ENCODE data around the gene HRH2. TPM values are rescaled to one million over a fixed set of nuclear protein-coding genes. Genes with fewer than 3 reads are reported as not detected.
"Not testable (repeated sequence)": the region's sequence is repeated elsewhere in the genome, so short reads cannot be mapped to it uniquely, and the experiment has no call there.

The HRH2 gene
- total RNA-seq, 5 donors from 2014 or later (not counting 1 experiment from before 2014, with no cell fraction given) = 2.9 to 14.4 (median 5.5) TPM

DNA sequence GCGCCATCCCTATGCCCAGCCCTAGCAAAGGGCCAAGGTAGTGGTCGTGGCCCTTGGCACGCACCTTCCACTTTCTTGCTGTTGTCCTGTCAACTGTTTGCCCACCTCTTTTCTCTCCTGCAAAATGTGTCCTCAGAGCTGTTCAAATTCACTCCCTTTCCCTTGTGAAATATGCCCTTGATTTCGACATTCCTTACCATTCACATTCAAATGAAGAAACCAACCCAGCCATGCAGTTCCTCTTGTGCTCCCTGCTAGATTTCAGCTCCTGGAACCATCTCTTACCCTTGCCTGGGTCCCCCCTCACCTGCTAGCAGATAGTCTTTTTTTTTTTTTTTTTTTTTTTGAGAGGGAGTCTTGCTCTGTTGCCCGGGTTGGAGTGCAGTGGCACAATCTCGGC, 19.6 kb upstream of the HRH2 start:
- Histone ChIP-seq H3K27ac (ENCODE audit: low read length) (no peak overlapping the region), H3K4me3 (ENCODE audit: control insufficient read depth in 1 of 2, extremely low read depth in 1 of 2, low read length in 1 of 2) (no peak overlapping the region), H3K36me3 (ENCODE audit: control insufficient read depth in 2 of 2, extremely low read depth in 1 of 2, insufficient read depth in 1 of 2, low read length in 1 of 2) (no peaks in the 10 kb centered on the region), H3K9me3 (no peaks in the 10 kb centered on the region), H3K27me3 (replicated peaks in 1 of 2; ENCODE audit: control insufficient read depth in 2 of 2, extremely low read depth in 1 of 2, insufficient read depth in 2 of 2, low read length in 1 of 2) (peaks cover 0 to 4% of the 10 kb centered on the region in 2 experiments), H3K4me1 (ENCODE audit: control insufficient read depth in 1 of 2, extremely low read depth in 1 of 2, insufficient read depth in 2 of 2, low read length in 2 of 2) (peaks cover 20% of the 10 kb centered on the region in 2 experiments)
- Mint-ChIP-seq H3K27me3 (no peaks in the 10 kb centered on the region), H3K36me3 (no peaks in the 10 kb centered on the region), H3K27ac (no peak overlapping the region), H3K9me3 (no peaks in the 10 kb centered on the region), H3K4me3 (no peak overlapping the region), H3K4me1 (peaks cover 29 to 35% (median 30%) of the 10 kb centered on the region in 3 donors)
- no peak for DNase-seq
- CTCF ChIA-PET = no interaction called here
- WGBS (ENCODE audit: insufficient coverage) = 57% methylated on average over 4 of the region's 6 CpGs
- no peak for ATAC-seq (replicated peaks in 1 of 4)
- POLR2A ChIA-PET = no interaction called here

DNA sequence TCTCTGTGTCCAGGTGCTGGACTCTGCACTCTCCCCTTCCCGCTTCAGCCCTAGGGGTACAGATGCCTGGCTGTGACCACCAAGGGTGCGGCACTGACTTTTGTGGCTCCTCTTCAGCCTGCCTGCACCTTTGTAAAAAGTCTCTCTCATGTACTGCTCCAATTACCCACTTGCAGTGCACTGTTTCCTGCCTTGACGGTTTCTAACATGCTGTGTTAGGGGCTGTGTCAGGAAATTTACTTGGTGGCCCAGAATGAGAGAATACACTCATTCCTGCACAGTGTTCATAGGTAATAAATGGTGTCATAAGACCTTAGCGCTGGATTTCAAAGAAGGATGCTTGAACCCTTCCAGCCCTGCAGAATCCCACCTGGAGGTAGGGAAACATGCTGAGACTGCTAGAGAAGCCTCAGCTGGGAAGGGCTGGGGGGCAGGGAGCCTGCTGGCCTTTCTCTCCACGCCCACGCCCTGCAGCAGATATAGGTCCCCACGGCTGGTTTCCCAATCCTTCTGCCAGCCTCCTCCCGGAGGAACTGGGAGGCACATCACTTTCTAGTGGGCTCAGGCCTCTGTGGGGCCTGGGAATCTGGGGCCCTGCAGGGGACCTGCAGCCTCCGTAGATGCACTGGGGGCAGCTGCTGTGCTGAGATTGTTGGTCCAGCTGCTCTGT, 17.6 kb upstream of the HRH2 start:
- no peaks in the 10 kb centered on the region for H3K9me3 Mint-ChIP-seq
- H3K36me3 Mint-ChIP-seq = no peaks in the 10 kb centered on the region
- ChIA-PET POLR2A (no interaction called here), CTCF (no interaction called here)
- WGBS (ENCODE audit: insufficient coverage) = 78% methylated on average over 8 of the region's 9 CpGs
- peaks cover 0 to 4% of the 10 kb centered on the region in 2 experiments for H3K27me3 ChIP-seq (replicated peaks in 1 of 2; ENCODE audit: control insufficient read depth in 2 of 2, extremely low read depth in 1 of 2, insufficient read depth in 2 of 2, low read length in 1 of 2)
- DNase-seq (peak in 2 of 35 experiments; percentile 9 to 13), ATAC-seq (replicated peaks in 1 of 4) (peak; percentile 68 to 93 (median 86))
- peak overlapping the region in 1 of 2 donors; percentile 27 for H3K4me3 ChIP-seq (ENCODE audit: control insufficient read depth in 1 of 2, extremely low read depth in 1 of 2, low read length in 1 of 2)
- H3K4me3 Mint-ChIP-seq = peak overlapping the region in 2 of 3 donors; percentile 7 to 63
- peaks cover 20% of the 10 kb centered on the region in 2 experiments for H3K4me1 ChIP-seq (ENCODE audit: control insufficient read depth in 1 of 2, extremely low read depth in 1 of 2, insufficient read depth in 2 of 2, low read length in 2 of 2)
- no peak overlapping the region for H3K27ac ChIP-seq (ENCODE audit: low read length)
- no peaks in the 10 kb centered on the region for H3K36me3 ChIP-seq (ENCODE audit: control insufficient read depth in 2 of 2, extremely low read depth in 1 of 2, insufficient read depth in 1 of 2, low read length in 1 of 2)
- no peaks in the 10 kb centered on the region for H3K9me3 ChIP-seq
- no peaks in the 10 kb centered on the region for H3K27me3 Mint-ChIP-seq
- H3K27ac Mint-ChIP-seq = peak overlapping the region; percentile 74 to 88
- peaks cover 29 to 35% (median 30%) of the 10 kb centered on the region in 3 donors for H3K4me1 Mint-ChIP-seq

DNA sequence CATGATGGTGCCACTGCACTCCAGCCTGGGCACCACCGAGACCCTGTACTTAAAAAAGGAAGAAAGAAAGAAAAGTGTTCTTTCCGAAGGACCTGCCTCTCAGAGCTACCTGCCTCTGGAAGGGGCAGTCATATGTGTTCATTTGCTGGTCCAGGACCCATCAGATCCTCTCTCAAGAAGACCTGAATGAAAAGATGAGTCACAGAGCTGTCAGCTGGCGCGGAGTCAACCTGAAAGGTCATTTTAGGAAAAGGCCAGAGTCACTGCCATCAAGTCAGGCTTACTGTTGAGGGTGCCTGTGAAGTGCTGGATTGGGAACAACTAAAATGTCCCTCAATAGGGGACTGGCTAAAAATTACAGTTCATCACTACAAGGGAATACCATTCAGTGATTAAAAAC, 14.9 kb upstream of the HRH2 start:
- Histone ChIP-seq H3K27me3 (replicated peaks in 1 of 2; ENCODE audit: control insufficient read depth in 2 of 2, extremely low read depth in 1 of 2, insufficient read depth in 2 of 2, low read length in 1 of 2) (peaks cover 0 to 4% of the 10 kb centered on the region in 2 experiments), H3K27ac (ENCODE audit: low read length) (no peak overlapping the region), H3K4me3 (ENCODE audit: control insufficient read depth in 1 of 2, extremely low read depth in 1 of 2, low read length in 1 of 2) (no peak overlapping the region), H3K9me3 (no peaks in the 10 kb centered on the region), H3K36me3 (ENCODE audit: control insufficient read depth in 2 of 2, extremely low read depth in 1 of 2, insufficient read depth in 1 of 2, low read length in 1 of 2) (no peaks in the 10 kb centered on the region), H3K4me1 (ENCODE audit: control insufficient read depth in 1 of 2, extremely low read depth in 1 of 2, insufficient read depth in 2 of 2, low read length in 2 of 2) (peaks cover 20% of the 10 kb centered on the region in 2 experiments)
- H3K36me3 Mint-ChIP-seq = no peaks in the 10 kb centered on the region
- ChIA-PET POLR2A (no interaction called here), CTCF (no interaction called here)
- no peak for DNase-seq
- H3K9me3 Mint-ChIP-seq = no peaks in the 10 kb centered on the region
- H3K27me3 Mint-ChIP-seq = no peaks in the 10 kb centered on the region
- no peak for ATAC-seq (replicated peaks in 1 of 4)
- no peak overlapping the region for H3K27ac Mint-ChIP-seq
- H3K4me1 Mint-ChIP-seq = peaks cover 32 to 35% (median 33%) of the 10 kb centered on the region in 3 donors
- 100% methylated on average over 2 of the region's 4 CpGs for WGBS (ENCODE audit: insufficient coverage)
- no peak overlapping the region for H3K4me3 Mint-ChIP-seq

DNA sequence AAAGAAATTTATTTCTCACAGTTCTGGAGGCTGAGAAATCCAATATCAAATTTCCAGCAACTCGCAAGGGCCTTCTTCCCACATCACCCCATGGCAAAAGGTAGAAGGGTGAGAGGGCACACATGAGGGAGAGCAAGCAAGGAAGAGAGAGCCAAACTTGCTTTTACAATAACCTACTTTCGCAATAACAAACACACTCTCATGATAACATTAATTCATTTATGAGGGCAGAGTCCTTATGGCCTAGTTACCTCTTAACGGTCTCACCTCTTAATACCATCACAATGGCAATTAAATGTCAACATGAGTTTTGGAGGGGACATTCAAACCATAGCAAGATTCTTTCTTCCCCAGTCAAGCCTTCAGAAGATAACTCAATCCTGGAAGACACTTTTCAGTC, 11.6 kb upstream of the HRH2 start:
- ATAC-seq (replicated peaks in 1 of 4) (no peak), DNase-seq (no peak)
- ChIA-PET CTCF (no interaction called here), POLR2A (no interaction called here)
- H3K36me3 Mint-ChIP-seq = no peaks in the 10 kb centered on the region
- no CpG with 5 or more reads among the region's 3 CpGs for WGBS (ENCODE audit: insufficient coverage)
- Histone ChIP-seq H3K4me3 (ENCODE audit: control insufficient read depth in 1 of 2, extremely low read depth in 1 of 2, low read length in 1 of 2) (no peak overlapping the region), H3K36me3 (ENCODE audit: control insufficient read depth in 2 of 2, extremely low read depth in 1 of 2, insufficient read depth in 1 of 2, low read length in 1 of 2) (no peaks in the 10 kb centered on the region), H3K27ac (ENCODE audit: low read length) (no peak overlapping the region), H3K9me3 (no peaks in the 10 kb centered on the region), H3K27me3 (replicated peaks in 1 of 2; ENCODE audit: control insufficient read depth in 2 of 2, extremely low read depth in 1 of 2, insufficient read depth in 2 of 2, low read length in 1 of 2) (peaks cover 0 to 4% of the 10 kb centered on the region in 2 experiments), H3K4me1 (ENCODE audit: control insufficient read depth in 1 of 2, extremely low read depth in 1 of 2, insufficient read depth in 2 of 2, low read length in 2 of 2) (peaks cover 3 to 15% of the 10 kb centered on the region in 2 experiments)
- H3K27me3 Mint-ChIP-seq = no peaks in the 10 kb centered on the region
- H3K9me3 Mint-ChIP-seq = peaks cover 0 to 16% (median 6%) of the 10 kb centered on the region in 3 donors
- peaks cover 22 to 29% (median 28%) of the 10 kb centered on the region in 3 donors for H3K4me1 Mint-ChIP-seq
- no peak overlapping the region for H3K4me3 Mint-ChIP-seq
- no peak overlapping the region for H3K27ac Mint-ChIP-seq

DNA sequence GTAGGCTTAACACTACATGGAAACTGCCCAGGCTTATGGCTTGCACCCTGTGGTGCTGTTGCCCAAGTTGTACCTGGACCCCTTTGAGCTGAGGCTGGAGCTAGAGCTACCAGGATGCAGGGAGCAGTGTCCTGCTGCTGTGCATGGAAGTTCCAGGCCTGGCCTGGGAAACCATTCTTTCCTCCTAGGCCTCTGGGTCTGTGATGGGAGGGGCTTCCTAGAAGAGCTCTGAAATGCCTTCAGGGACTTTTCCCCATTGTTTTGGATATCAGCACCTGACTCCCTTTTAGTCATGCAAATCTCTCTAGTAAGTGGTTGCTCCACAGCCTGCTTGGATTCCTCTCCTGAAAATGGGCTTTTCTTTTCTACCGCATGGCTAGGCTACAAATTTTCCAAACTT, 7.9 kb upstream of the HRH2 start:
- no peak for ATAC-seq (replicated peaks in 1 of 4)
- H3K4me3 ChIP-seq (ENCODE audit: control insufficient read depth in 1 of 2, extremely low read depth in 1 of 2, low read length in 1 of 2) = no peak overlapping the region
- POLR2A ChIA-PET = no interaction called here
- H3K27me3 Mint-ChIP-seq = no peaks in the 10 kb centered on the region
- H3K4me3 Mint-ChIP-seq = peak overlapping the region in 1 of 3 donors; percentile 95
- no peaks in the 10 kb centered on the region for H3K36me3 Mint-ChIP-seq
- H3K4me1 ChIP-seq (ENCODE audit: control insufficient read depth in 1 of 2, extremely low read depth in 1 of 2, insufficient read depth in 2 of 2, low read length in 2 of 2) = peaks cover 34 to 52% of the 10 kb centered on the region in 2 experiments
- peak overlapping the region in 1 of 2 donors; percentile 11 for H3K27ac Mint-ChIP-seq
- peaks cover 57 to 62% (median 61%) of the 10 kb centered on the region in 3 donors for H3K4me1 Mint-ChIP-seq
- H3K27ac ChIP-seq (ENCODE audit: low read length) = no peak overlapping the region
- peaks cover 0 to 16% (median 7%) of the 10 kb centered on the region in 3 donors for H3K9me3 Mint-ChIP-seq
- WGBS (ENCODE audit: insufficient coverage) = no CpG with 5 or more reads among the region's 1 CpG
- CTCF ChIA-PET = no interaction called here
- H3K9me3 ChIP-seq = no peaks in the 10 kb centered on the region
- no peaks in the 10 kb centered on the region for H3K36me3 ChIP-seq (ENCODE audit: control insufficient read depth in 2 of 2, extremely low read depth in 1 of 2, insufficient read depth in 1 of 2, low read length in 1 of 2)
- peaks cover 0 to 4% of the 10 kb centered on the region in 2 experiments for H3K27me3 ChIP-seq (replicated peaks in 1 of 2; ENCODE audit: control insufficient read depth in 2 of 2, extremely low read depth in 1 of 2, insufficient read depth in 2 of 2, low read length in 1 of 2)
- DNase-seq = no peak

DNA sequence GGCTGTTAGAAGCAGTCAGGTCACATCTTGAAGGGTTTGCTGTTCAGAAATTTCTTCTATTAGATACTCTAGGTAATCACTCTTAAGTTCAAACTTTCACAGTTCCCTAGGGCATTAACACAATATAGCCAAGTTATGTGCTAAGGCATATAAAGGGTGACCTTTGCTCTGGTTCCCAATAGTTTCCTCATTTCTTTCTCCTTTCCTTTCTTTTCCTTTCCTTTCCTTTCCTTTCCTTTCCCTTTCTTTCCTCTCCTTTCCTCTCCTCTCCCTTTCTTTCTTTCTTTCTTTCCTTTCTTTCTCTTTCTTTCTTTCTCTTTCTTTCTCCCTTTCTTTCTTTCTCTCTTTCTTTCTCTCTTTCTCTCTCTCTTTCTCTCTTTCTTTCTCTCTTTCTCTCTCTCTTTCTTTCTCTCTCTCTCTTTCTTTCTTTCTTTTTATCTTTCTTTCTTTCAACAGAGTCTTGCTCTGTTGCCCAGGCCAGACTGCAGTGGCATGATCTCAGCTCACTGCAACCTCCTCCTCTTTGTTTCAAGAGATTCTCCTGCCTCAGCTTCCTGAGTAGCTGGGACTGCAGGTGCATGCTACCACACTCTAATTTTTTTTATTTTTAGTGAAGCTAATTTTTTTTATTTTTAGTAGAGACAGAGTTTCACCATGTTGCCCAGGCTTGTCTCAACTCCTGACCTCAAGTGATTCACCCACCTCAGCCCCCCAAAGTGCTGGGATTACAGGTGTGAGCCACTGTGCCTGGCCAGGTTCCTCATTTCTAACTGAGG, 7.3 kb upstream of the HRH2 start:
- Mint-ChIP-seq H3K4me3 (peak overlapping the region in 2 of 3 donors; percentile 46 to 95), H3K27ac (peak overlapping the region; percentile 84 to 85), H3K9me3 (peaks cover 0 to 16% (median 7%) of the 10 kb centered on the region in 3 donors), H3K4me1 (peaks cover 64 to 68% (median 68%) of the 10 kb centered on the region in 3 donors)
- CTCF ChIA-PET; H3K27ac ChIP-seq (ENCODE audit: low read length); H3K27me3 Mint-ChIP-seq; POLR2A ChIA-PET; H3K36me3 ChIP-seq (ENCODE audit: control insufficient read depth in 2 of 2, extremely low read depth in 1 of 2, insufficient read depth in 1 of 2, low read length in 1 of 2); H3K27me3 ChIP-seq (replicated peaks in 1 of 2; ENCODE audit: control insufficient read depth in 2 of 2, extremely low read depth in 1 of 2, insufficient read depth in 2 of 2, low read length in 1 of 2); H3K9me3 ChIP-seq; DNase-seq; ATAC-seq (replicated peaks in 1 of 4); H3K36me3 Mint-ChIP-seq; H3K4me3 ChIP-seq (ENCODE audit: control insufficient read depth in 1 of 2, extremely low read depth in 1 of 2, low read length in 1 of 2): not testable (repeated sequence)
- peaks cover 39 to 58% of the 10 kb centered on the region in 2 experiments for H3K4me1 ChIP-seq (ENCODE audit: control insufficient read depth in 1 of 2, extremely low read depth in 1 of 2, insufficient read depth in 2 of 2, low read length in 2 of 2)
